GM19035 (cell line): ENCODE data around the gene FAM221B.

Experiments
- ATAC-seq: cut with Tn5 transposase; IDR thresholded peaks from one replicate; pipeline ENCODE4 v1.9.1; 2021; ENCODE audit not compliant: unreplicated experiment

Gene FAM221B

DNA sequence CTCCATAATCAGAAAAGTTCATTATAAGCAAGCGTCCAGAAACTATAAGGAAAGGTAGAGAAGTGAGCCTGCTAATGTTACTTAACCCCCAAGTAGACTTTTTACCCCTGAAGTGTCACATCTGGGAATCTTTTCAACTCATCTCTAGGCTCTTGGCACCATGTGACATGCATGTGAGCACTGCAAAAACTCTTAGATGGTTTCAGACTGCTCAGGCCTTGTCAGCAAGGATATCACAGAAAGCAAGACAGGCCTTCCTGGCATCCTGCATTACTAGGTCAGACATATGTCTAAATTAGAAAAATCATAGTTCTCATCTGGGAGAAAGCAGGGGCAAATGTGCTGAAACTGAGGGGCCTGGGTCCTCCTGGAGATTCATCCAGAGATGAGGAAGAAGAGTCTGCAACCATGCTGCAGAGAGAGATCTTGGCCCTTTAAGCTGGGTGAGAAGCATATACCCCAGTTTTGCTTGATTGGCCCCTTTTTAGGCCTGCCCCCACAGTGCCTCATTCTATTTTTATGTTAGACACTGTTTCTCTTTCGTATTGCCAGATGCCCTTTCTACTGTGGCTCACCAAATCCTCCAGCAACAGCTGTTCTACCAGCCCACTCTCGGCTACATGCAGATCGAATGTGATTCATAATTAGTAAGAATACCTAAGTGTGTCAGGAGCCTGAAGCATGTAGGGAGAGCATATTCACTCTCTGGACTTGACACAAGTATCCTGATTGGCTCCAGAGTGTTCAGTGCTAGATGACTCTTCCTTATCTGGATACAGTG lies 19.4 kb upstream of the FAM221B start:
- ATAC-seq, result peak; percentile 92

DNA sequence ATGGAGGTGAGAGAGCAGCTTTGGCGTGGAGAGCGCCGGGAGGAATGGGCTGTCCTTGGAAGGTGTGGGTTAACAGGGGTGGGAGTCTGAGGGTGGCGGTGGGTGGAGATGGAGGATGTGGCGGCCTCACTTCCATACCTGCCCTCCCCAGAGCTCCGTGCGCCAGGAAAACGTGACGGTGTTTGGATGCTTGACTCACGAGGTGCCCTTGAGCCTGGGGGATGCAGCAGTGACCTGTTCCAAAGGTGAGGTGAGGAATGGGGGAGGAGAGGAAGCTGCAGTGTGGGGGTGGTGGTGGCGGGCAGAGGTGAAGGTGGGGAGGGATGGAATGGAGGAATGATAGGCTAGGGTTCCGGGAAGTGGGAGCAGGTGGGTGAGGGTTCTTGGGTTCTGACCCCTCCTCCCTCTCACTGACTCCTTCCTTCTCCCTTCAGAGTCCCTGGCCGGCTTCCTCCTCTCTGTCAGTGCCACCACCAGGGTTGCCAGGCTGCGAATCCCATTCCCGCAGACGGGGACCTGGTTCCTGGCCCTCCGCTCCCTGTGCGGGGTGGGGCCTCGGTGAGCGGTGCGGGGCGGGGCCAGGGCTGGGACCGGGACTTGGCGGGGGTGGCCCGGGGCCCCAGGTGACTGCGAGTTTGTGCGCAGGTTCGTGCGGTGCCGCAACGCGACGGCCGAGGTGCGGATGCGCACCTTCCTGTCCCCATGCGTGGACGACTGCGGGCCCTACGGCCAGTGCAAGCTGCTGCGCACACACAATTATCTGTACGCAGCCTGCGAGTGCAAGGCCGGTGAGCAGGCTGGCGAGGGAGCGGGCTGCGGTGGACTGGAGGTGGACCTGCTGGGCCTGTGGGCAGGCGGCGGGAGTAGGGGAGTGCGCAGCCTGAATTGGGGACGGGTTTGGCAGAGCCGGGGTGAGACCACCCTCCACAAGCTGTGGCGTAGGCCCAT lies 17.6 kb upstream of the FAM221B start:
- no peak for ATAC-seq

DNA sequence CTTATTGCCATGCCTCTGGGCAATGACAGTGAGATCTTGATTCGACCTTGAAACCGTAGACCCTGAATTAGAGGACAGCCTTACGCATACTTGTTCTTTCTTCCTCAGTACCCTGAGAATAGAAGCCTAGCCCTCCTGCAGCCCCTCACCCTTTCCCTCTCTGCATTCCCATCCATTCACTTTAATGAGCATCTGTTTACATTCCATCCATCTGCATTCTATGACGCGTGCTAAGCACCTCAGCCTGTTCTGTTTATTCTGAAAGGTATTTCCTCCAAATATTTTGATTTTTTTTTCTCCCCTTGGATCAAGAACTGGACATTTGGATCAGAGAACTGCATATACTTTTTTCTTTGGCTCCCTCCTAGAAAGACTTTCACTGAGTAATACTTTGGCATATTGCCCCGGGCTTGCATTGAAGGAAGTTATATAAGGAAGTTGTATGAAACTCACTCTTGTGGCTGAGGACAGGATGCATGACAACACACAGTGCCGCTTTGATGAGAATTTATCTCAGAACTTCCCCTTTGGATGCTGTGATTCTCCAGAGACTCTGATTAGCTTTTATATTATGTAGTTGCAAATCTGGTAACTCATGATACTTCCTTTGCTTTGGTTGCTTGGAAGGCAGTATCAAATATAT lies 16.2 kb upstream of the FAM221B start:
- ATAC-seq, result no peak

DNA sequence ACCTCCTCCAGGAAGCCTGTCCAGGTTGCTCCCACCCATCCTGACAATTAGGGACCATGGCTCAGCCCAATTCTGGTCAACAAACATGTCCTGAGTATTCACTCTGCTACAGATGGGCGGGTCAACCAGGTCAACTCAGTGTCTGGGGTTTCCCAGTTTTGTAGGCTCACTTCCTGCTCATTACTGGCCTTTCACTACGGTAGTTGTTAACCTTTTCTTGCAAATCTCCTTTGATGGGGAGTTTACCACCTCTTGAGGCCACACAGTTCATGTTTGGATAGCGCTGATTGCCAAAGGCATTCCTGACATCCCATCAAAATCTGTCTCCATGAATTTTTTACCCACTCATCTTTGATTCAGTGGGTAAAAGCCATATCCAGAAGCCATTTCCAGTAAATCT lies 14.3 kb upstream of the FAM221B start:
- ATAC-seq, result peak; percentile 64

DNA sequence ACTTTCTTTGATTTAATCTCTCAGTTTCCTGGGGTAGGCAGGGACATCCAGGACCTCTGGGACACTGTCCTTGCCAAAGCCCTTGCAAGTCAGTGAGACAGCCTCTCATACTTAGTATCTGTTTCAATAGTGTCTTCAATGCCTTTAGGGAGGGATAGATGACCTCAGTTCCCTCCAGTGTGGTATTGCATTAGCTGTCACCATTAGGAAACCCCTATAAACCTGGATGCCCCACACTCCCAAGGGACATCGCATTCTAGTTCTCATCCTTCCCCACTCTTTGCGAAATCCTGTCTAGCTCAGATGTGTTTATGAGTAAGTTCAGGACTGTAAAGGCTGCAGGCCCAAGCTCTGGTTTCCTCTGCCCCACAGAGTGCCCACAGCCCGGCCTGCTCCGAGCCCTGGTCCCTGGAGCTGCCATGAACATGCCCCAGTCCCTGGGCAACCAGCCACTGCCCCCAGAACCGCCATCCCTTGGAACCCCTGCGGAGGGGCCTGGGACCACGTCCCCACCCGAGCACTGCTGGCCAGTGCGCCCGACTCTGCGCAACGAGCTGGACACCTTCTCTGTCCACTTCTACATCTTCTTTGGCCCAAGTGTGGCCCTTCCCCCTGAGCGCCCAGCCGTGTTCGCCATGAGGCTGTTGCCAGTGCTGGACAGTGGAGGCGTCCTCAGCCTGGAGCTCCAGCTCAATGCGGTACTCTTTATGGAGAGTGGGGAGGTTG lies 13.7 kb upstream of the FAM221B start:
- ATAC-seq, result no peak

DNA sequence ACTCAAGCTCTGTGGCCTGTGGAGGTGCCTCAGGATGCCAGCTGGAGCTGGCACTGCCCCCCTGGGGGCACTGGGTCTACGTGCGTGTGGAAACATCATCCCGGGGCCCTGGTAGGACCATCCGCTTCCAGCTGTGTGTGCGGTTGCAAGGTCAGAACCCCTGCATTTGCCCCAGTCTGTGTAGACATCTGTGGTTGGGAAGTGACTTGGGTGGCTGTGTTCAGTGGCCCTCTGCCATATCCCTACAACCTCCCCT lies 13.0 kb upstream of the FAM221B start:
- no peak for ATAC-seq

DNA sequence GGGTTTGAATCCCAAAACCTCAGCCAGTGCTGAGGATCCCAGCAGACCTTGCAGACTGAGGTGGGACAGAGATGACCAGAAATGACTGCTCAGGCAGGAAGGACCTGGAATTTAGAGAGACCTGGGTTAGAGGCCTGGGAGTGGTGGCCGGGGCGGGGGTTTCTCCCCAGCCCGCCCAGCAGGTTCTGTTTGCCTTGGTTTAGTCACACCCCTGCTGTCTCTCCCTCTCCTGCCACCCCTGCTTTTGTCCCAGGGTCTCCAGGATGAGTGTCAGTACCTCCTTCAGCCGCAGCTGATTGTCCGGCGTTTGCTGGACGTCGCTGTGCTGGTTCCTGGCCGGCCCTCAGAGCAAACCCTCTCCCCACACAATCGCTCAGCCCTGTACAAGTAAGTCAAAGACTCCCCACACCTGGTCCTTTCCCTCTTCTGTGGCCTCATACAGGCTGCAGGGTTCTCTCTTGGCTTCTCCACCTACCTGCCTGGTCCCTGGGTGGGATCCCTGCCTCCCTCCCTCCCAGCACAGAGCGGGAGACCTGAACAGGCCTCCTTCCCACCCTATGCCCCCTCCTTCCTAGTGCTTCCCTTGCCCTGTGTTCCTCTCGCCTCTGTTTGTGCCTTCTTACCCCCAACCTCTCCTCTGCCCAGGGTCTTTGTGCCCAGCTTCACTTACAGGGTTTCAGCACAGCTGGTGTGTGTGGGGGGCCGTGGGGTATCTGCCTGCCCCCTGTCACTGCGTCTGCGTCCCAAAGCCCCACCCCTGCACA lies 12.5 kb upstream of the FAM221B start:
- ATAC-seq, result no peak

DNA sequence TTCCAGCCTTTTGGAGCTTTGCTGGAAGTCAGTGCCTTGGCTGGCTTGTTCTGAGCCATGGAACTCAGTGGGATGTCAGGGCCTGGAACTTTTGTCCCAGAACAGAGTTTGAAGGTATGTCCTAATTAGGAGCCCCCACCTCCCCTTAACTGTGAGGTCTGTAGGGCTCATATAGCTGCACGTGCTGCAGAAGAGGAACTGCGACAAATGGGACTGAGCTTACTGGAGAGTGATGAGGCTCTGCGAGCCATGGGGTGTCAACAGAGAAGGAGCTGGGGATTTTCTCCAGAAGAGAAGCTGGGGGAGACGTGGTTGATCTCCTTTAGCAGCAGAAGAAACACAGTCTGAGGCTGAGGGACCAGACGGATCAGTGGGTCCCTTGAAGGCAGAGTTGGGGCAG lies 11.4 kb upstream of the FAM221B start:
- ATAC-seq, result no peak

DNA sequence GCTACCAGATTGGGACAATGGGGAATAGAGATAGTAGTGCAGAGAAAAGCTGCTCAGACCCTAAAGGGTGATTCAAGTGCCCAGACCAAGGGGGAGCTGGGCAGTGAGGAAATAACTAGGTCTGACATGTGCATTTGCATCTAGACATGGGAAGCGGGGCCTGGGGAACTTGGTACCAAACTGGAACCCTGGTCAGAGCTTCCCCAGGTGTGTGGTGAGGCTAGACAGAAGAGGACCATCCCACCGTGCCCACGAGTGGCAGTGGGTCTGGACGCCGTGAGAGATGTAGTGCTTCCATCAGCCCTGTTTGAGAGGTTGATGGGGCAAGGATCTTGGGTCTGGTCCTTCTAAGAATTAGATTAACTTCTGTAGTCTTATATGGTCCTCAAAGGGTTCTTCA lies 8.1 kb upstream of the FAM221B start:
- no peak for ATAC-seq

DNA sequence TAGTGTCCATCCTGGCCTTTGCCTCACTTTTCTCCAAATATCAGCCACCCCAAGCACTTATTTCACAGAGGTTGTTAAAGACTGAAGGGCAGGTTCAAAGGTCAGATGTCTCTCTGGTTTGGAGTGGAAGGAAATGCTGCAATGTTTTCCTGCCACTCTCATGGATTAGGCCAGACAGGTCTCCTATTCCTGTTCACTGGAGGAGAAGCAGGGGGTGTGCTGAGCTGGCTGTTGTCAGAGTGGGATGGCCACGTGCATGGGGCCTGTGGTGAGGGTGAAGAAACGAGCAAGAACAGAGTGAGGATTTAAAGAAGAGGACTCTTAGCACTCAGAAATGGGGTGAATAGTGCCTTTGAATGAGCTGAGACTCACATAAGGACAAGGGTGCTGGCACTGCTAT lies 7.2 kb upstream of the FAM221B start:
- no peak for ATAC-seq

DNA sequence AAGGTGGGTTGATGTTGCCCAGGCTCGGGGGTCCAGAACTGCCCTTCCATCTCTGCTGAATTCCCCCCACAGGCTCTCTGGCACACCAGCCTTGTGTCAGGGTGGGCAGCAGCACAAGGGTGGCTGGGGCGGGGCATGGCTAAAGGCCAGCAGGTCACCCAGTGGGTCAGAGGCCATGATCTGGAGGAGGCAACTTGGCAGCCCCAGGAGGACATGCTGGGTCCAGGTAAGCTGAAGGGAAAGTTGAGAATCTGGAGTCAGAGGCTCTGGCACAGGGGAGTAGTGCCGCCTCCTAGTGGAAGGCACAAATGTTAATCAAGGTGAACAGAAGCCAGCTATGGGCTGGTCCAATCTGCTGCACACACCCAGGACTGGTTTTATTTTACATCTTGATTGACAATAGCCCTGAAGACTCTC lies 6.7 kb upstream of the FAM221B start:
- no peak for ATAC-seq

DNA sequence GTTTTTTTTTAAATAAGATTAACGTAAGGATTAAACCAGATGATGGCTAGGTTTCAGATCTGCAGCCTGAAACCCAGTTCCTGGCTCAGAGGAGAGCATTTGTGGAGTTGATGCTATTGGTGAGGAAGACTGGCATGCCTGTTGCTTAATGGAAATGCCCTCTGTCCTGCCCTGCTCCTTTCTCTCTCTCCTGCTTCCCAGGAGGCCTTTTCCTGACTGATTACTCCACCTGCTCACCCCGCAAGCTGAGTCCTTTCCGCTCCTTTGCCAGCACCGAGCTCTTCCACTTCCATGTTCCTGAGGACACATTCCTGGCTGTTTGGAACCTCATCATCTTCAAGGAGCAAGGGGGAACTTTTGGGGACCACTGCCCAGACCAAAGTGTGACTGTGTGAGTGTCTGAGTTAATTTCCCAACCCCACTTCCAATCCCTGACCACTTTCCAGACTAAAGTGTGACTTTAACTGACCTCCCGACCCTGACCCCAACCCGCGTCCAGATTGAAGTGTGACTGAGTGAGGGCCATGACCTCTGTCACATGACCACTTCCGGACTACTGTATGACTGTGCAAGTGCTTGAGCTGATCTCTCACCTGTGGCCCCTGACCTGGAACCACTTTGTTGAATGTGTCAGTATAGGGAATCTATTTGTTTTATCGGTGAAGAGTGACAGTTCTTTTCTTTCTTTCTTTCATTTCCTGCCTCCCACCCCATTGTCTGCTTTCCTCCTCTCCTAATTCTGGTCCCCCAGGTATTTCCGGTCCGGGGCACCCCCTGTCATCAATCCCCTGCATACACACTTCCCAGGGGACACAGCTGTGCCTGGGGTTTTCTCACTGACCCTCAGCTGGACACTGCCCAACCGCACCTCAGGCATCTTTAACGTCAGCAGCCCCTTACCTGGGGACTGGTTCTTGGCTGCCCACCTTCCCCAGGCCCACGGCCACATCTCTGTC lies 6.0 kb upstream of the FAM221B start:
- no peak for ATAC-seq

DNA sequence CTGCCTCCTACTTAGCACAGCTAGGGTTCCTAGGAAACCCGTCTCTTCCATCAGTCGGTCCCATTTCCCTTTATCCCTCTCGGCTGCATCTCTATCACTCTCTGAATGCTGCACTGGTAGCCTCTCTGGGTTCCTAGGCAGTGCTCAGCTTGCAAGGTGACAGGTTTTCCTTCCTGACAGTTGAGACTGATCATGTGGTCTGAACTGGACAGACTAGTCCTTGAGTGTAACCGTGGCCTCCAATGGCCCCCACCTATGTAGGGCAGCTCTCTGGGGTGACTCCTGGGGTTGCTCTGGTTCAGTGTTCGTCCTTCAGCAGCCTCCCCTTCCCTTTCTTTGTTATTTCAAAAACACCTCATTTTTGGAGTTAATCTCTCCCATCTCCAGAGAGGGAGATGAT lies 4.3 kb upstream of the FAM221B start:
- ATAC-seq, result no peak

DNA sequence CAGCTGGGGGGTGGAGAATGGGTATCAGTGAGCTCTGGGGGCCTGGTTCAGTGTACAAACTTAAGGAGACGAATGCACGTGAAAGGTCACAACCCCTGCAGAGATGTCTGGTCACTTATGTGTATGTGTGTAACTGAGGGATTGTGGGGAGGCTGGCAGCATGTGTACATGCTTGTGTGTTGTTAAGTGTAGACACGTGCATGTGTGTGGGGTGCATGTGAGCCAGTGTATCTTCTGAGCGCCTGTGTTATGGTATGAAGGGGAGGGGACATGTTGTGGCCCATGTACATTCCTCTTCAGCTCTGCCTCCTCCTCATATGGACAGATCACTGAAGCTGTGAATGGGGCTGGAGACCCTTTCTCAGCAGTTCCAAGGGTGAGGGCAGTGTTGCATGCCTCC lies 2.5 kb upstream of the FAM221B start:
- ATAC-seq, result no peak

DNA sequence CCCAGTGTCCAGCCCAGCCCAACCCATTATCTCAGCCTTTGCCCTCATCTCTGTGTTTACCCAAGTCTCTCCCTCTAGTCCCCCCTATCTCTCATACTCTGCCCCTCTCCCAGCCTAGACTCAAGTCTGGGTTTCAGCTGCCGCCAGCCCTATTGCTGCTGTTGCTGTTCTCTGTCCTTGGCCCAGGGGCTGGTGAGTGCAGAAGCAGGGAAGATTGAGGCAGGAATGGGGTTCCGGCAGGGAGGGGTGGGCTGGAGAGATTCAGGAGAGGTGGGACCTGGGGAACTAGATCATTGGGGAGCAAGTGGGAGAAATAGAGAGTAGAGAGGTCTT lies 1.2 kb upstream of the FAM221B start:
- ATAC-seq, result no peak

DNA sequence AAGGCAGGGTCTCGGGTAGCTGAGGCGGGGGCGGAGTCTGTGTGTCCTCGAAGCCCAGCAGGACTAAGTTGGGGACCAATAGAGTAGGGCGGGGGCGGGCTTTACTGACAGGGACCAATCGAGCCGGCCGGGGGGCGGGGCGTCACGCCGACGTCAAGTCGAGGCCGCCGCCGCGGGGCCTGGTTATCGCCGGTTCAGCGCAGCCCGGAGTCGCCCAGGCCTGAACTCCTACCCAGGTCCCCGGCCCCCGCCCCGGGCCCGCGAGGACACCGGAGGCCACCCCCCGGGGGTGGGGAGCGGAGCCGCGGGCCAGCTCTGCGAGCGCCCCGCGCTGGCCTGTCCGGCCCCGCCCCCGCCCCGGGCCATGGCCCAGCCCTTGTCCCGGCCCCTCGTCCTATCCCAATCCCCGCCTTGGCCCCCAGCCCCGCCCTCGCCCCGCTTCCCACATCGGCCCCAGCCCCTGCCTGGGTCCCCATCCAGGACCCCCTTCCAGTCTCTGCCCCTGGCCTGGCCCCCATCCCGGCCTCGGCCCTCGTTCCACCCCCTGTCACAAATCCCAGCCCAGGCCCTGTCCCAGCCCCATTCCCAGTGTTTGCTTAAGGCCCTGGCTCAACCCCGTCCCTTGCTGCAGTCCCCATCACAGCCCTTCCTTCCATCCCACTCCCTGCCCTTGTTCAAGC lies 692 bp upstream of the FAM221B start, which contains the start of gene TMEM8B:
Gene TMEM8B, plus strand, starts transcription at position 145 of the 680 bp plus-strand sequence. Its CDS starts 220 bp downstream, at position 365.
- peak; percentile 71 for ATAC-seq

DNA sequence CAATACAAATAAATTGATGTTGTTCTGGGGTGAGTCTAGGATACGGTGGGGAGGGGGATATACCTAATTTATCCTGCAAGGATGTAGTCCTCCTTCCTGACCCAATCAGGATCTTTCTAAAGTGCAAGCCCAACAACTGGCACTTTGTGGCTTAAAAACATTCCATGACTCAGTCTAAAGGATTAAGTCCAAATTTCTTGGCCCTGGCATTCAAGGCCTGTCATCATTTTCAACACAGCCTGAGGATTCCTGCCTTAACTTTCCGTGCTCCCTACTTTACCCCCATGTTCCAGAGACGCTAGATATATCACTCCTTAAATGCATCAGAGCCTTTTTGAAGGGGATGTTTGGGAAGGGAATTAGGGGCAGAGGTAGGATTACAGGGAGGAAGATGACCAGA lies 1.0 kb downstream of the FAM221B start:
- no peak for ATAC-seq

DNA sequence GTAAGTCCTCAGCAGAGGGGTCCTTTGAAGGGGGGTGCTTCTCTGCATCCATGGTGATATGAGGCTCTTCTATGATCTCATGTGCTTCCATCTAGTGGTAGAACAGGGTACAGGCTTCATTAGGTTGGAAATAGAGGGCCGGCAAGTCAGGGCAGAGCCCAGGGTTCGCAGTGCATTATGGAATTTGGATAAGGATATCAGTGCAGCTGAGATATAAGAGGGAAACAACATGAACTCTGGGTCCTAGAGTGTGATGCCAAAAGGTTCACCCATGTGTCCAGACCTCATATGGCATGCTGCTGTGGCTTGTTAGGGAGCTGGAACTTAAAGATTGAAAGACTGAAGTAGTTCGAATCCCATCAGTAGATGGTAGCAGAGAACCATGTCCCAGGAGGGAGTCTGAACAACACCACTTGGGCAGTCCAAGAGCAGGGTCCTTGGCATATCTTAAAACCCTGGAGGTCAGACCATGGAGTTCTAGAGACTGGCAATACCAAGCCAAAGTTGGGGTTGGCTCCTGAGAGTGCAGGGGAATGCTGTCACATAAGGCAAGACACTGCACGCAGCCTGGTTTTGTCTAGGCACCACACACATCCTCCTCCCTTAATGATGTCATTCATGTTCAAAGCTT lies 2.3 kb downstream of the FAM221B start:
- ATAC-seq, result no peak
